GM21360 (cell line): ENCODE measurements around the gene C12orf57.

Experiments used
- ATAC-seq: cut with Tn5 transposase; IDR thresholded peaks from one replicate; pipeline ENCODE4 v1.9.1; 2021; ENCODE audit warnings: mild to moderate bottlenecking, moderate library complexity; ENCODE audit not compliant: unreplicated experiment

C12orf57 gene

DNA sequence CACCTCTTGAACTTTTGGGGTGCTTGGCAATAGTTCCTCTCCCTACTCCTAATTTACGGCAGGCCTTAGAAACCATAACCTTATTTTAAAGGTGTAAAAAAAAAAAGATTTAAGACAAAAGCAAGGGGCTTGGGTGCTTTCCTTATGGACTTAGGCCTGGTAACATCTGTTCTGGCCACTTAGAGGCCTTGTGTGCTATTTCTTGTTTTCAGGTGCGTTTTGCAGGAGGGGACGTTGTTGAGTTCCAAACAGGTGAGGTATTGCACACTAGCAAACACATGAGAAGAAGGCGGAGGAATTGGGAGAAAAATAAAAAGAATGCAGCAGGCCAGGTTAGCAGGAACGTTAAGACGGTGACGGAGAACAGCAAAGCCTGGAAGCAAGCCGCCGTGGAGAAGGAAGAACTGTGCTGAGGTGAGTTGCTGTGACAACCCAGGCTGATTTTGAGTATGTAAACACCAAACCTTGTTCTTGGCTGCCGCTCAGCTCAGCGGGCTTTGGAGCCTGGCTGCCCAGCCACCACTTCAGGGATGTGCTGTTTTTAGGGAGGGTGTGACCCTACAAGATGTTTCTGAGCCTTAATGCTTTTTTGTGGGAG is 44.2 kb downstream of the C12orf57 start:
- no peak for ATAC-seq
